HG02938 (cell line): ENCODE measurements around the gene SLC4A7.
"Not testable (repeated sequence)": the region's sequence is repeated elsewhere in the genome, so short reads cannot be mapped to it uniquely, and the experiment has no call there.

Experiments
- ATAC-seq: cut with Tn5 transposase; IDR thresholded peaks from one replicate; pipeline ENCODE4 v1.9.1; 2021; ENCODE audit warnings: mild to moderate bottlenecking, moderate library complexity; ENCODE audit not compliant: unreplicated experiment

SLC4A7 gene

DNA sequence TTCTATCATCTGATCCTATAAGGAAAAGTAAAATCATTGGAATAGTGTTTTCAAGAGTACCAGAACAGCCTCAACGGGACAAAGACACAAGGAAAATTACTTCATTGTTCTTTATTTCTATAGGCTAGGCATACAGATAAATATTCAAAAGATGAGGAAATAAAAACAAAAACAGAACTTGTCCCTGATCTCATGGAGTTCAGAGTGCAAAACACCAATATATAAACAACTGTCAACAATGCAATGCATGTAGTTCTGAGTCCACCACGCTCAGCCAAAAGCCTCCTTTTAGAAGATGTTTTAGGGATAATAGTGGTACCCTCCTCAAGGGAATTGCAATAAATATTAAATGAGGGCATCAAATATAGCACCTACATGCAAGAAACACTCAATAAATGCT lies 4.6 kb upstream of the SLC4A7 start:
- no peak for ATAC-seq

DNA sequence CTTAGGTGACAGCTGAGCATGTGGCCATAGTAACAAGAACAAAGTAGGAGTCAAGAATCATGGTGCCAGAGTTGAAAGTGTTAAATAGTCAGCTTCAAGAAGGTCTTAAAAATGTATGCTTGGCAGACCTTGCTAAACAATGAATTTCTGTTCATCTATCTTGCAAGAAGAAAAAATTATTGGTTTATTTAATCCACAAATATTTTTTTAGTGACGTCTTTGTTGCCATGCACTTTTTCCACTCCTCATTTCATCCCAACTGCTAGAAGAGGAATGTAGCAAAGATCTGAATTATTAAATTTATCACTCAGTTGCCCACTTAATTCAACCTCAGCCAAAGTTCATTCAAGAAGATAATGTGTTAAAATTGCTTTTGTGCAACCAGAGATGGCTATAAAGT lies 3.2 kb upstream of the SLC4A7 start:
- ATAC-seq = no peak

DNA sequence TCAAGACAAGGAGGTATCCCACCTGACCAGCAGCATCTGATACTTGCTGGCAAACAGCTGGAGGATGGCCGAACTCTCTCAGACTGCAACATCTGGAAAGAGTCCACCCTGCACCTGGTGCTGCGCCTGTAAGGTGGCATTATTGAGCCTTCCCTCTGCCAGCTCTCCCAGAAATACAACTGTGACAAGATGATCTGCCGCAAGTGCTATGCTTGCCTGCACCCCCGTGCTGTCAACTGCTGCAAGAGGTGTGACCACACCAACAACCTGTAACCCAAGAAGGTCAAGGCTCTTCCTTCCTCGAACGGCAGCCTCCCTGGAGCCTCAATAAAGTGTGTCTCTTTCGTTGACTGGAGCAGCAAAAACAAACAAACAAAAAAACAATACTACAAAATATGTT lies 2.2 kb upstream of the SLC4A7 start:
- ATAC-seq = no peak

DNA sequence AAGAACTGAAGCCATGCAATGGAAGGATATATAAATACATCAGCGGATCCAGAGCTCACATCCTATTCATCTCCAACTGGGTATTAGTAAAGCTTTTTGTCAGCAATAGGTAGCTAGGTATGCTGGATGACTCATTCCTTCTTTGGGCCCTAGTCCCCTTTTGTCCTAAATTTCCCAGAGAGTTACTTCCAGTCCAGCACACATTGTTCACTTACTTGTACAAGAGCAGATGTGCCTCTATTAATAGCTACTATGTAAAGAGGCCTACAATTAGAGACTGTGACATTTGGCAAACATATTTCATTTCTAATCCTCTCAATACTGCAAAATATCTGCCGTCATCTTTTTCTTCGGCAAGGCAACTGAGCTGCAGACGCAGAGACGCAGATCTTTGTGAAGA lies 1.7 kb upstream of the SLC4A7 start:
- no peak for ATAC-seq

DNA sequence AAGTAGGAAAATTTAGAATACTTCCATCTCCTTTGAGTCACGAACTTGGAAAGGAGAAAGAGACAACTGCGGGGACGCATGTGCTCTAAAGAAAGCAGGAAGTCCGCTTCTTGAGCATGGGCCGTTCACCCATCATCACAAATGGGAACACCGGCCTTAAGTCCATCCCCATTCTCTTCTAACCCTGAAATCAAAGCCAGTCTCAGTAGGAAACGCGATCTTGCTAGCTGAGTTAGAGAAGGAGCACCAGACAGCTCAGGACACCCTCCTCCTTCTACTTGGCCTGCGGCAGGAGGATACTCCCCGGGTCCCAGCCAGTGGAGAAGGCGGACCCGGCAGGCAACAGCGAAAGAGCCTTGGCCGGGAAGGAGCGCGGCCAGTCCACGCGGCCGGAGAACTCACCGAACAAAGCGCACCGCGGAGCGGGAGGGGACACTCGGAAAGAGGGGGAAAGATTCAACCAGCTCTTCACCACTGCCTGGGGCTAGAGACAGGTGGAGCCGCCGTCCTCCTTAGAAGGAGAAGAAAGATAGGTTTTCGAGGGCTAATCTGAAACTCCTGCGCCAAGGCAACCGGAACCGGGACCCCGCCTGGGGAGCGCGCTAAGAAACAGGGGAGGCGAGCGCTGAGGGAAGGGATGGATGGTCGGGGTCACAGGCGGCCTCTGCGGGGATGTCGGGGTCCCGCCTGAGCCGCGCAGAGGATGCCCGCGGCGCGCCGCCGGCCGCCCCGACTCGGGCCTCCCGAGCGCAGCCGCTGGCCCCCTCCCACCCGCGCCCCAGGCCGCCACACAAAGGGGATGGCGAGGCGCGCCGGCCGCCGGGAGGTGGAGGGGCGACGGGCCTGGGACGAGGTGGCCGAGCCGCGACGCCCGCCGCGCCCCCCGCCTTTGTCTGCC lies 818 bp downstream of the SLC4A7 start:
- ATAC-seq = peak; percentile 22

DNA sequence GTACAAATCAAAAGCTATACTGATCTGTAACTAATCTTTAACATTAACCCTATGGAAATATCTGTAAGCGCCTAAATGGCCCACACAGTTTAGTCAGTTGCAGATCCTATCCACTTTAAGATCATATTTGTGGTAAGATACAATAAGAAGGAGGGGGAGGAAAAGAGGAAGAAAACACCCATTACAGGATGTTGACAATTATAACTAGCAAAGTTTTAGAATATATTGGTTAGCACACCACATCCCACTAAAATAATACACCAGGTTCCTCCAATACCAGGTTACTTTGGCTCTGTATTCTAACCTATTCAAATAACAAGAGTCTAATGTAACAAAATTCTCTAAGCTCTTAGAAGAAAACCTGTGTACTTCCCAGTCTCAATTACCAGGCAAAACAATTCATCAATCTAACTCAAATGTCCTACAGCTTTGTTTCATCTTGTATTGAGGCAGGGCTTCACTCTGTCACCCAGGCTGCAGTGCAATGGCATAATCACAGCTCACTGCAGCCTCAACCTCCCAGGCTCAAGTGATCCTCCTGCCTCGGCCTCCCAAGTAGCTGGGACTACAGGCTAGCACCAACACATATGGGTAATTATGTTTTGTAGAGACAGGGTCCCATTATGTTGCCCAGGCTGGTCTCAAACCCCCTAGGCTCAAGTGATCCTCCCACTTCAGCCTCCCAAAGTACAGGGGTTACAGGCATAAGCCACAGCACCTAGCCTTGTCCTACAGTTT lies 4.2 kb downstream of the SLC4A7 start:
- no peak for ATAC-seq

DNA sequence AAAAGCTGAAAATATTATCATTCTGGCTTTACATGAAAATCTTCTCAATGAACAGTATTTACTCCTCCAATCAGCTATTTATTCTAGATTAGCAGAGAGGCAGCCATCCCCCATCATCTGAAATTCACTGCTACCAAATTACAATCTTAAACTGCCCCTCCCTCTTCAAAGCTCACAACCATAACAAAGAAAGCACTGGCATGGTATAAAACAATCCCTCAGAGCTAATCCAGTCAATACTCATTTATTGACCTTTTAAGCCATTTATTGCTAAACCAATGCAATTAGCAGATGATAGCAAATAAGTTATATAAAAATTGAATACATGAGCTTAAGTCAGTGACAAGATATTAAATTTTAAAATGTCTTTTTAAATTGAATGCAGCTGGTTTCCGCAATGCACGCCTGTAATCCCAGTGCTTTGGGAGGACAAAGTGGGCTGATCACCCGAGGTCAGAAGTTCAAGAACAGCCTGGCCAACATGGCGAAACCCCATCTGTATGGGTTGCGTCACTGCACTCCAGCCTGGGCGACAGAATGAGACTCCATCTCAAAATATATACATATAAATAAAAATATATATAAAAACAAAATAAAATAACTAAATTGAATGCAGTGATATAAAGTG lies 12.1 kb downstream of the SLC4A7 start:
- no peak for ATAC-seq

DNA sequence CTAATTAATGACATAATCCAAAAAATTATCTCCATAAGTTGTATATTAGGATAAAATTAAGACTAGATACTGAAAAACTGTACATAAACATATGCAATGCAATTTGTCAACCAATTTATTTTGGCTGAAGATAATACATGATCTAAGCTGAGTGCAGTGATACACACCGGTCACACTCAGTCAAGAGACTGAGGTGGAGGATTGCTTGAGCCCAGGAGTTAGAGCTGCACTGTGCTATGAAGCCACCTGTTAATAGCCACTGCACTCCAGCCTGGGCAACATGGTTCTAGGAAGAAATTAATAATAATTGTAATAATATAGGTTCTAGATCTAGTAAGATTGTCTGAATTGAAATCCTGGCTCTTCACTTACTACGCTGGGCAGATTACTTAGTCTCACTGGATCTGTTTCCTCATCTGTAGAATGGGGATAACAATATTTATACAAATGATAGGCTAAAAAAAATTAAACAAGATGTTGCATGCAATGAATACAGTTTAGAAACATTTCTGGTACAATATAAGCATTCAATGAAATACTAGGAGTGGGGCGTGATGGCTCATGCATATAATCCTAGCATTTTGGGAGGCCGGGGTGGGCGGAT lies 15.8 kb downstream of the SLC4A7 start:
- ATAC-seq = no peak

DNA sequence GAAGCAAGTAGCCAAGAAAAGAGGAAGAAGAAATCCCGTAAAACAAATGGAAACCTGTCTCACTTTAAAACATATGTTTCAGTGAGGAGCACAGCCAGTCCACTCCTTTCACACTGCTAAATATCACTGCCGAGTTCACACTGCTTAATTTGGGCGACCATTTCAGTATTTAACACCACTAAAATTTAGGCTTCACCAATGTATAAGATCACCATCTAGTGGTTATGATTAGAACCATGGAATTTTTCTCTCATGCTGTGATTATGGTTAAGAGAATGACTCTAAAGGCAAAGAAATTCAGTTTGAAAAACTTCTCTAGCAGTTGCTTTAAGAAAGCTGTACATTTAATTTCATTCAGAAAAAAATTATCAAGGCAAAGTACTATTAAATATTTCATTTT lies 16.6 kb downstream of the SLC4A7 start:
- ATAC-seq = peak; percentile 89

DNA sequence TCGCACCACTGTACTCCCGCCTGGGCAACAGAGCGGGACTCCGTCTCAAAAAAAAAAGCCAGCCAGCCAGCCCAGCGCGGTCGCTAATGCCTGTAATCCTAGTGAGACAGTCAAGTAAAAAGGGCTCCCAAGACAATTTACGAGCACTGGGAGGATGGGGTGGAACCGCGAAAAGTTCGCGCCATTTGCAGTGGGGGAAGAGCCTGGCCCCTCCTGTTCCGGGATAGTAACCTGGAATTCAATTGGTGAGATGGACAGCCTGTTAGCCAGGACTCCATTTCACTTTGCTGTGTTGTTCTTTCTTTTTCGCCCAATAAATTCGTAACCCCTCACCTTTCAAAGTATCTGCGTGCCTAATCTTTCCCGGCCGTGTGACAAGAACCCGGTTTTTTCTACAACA lies 19.5 kb downstream of the SLC4A7 start:
- no peak for ATAC-seq

DNA sequence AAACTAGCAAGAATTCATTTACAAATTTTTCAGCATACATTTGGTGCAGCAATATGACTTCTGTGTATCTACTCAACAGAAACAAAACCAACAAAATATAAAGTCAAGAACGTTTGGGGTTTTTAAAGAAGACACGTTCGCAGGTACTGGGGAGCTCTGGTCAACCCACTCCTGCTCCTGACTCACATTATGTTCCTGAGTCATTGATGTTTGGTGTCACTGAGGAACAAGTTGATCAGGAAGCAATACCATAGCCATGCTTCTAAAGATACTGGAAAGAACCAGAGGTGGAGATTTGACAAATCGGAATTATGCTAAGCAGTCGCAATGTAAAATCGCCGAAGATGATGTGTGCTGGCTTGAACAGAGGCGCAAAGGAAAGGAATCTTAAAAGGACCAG lies 22.0 kb downstream of the SLC4A7 start:
- ATAC-seq = no peak

DNA sequence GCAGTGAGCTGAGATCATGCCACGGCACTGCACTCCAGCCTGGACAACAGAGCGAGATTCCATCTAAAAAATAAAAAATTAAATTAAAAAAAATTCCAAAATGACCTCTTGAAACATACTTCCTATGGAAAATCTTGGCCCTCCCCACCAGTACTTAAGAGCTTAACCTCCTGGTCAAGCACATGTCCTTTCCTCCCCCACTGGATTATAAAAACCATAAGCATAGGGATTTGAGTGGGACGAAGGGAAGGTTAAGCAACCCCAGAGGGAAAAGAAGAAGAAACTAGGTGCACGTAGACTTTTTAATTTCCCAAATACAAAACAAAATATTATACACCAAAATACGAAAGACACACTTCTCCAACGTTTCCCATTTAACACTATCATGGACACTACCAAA lies 25.3 kb downstream of the SLC4A7 start:
- no peak for ATAC-seq

DNA sequence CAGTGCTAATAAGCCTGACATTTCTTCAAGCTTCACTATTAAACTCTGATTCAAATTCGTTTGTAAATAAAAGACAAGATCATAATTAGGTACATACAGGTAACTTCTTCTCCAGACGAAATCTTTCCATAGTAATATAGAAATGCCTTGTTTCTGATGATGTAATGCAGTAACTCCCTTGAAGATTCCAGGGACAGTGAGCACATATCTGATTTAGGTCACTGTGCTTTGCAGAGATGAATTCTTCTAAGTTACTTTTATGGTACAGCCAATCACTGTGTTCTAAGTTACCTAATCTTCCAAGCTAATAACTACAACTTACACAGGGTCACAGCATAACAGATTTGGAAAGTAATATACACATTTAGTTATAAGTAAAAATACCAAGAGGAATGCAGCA lies 27.6 kb downstream of the SLC4A7 start:
- no peak for ATAC-seq

DNA sequence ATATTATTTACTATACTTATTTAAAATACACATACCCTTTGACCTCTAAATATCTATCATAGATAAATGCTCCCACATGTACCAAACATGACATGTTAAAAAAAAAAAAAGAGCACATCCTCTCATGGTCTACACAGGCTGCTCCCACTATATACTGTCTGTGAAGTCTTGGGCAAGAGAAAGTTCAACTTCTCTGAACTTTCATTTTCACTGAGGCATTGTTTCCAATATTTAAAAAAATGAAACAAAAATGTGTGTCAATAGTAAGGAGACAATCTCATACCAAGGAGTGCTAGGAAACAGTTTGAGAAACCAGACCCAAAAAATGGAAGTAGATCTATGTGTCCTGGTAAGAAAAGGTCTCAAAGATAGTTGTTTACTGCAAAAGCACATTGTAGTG lies 29.3 kb downstream of the SLC4A7 start:
- ATAC-seq = peak; percentile 44

DNA sequence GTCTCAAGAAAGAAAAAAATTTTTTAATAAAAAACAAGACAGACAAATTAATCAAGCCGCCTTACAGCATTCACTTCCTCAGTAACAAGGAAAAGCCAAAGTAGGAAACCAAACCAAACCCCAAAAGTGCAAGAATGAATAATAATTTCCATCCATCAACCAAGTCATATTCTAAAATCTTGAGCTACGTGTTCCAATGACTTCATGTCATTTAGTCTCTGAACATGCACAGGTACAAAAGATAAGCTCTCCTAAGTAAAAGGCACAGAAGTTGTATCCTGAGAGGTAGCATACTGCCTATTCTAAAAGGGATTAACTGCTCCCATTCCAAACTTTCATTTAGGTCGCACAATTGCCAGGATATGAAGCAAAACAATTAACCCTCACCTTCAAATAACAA lies 29.7 kb downstream of the SLC4A7 start:
- peak; percentile 12 for ATAC-seq

DNA sequence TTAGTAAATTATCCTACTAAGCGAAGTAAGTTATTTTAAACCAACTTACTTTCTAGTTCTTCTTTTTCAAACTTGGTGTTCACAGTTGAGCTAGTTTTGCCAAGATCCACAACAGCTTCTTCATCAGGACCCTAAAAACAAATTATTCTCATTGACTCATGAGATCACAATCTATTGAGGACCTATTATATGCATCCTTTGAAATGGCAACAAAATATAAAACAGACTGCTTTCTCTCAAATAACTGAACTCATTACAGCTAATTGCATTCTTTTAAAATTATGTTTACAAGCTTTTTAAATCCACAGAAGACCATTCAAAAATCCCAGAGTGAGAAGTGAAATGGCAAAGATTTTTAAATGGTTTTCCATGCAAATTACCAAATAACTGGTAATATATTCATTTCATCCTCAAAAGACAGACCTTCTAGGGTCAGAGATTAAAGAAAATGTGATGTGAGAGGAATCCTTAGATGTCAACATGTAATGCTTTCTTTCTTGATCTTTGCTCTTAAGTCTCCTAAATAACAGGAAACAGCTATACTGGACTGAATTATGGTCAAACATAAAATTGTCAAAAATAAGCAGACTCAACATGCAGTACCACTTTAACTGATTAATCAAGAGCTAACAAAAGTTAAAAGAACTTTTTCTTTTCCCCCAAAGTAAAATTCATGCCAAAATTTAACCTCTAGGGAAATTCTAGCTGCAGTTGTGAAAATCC lies 31.7 kb downstream of the SLC4A7 start:
- no peak for ATAC-seq

DNA sequence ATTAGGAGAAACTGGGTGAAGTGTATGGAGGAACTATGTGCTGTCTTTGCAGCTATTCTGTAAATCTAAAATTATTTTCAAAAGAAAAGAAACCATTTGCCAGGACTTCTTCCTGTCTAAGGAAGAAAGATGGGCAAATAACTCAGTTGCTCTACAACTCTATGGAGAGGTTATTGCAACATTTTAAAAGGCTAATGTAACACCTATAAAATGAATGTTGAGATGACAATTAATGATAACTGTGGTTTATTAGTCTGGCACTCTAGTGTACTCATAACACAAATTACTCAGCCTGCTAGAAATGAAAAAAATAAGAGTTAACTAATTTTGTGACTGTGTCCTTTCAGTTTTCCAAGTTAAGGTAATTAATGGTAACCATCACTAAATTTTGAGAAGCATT lies 32.3 kb downstream of the SLC4A7 start:
- ATAC-seq = no peak

DNA sequence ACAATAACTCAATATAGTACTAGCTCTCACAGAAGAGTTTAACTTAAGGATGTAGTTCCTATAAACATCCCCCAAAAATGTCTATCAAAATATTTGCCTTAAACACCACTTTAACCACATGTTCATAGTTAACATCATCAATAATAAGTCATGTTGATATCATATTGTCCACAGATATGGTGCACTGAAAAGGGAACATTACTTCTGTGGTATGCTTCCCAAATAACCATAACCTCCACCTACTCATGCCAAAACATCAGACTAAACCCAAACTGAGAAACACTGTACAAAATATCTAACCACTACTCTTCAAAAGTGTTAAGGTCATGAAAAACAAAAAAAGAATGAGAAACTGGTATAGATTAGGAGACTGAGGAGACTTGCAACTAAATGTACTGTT lies 32.9 kb downstream of the SLC4A7 start:
- ATAC-seq = no peak

DNA sequence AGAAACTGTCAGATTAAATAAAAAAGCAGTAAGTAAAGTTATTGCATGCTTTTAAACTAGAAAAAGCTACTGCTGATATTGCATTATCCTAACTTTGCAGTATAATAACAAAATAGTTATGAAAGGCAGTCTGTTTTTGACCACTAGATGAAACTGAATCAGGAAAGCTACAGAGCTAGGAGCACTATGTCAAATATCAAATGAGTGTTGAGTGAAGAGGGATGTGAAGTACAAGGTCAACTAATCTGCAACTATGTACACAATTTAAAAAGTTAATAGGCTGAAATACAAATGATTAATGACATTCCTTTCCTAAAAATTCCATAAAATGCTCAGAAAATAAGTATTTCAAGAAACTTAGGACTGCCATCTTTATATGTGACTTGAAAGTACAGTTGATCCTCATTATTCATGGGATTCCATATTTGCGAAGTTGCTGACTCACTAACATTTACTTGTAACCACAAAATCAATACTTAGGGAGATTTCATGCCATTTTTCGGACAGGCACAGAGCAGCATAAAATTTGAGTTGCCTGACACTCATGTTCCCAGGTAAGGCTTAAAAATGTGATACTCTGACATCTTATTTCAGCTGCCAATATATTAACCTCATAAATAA lies 34.5 kb downstream of the SLC4A7 start:
- no peak for ATAC-seq

DNA sequence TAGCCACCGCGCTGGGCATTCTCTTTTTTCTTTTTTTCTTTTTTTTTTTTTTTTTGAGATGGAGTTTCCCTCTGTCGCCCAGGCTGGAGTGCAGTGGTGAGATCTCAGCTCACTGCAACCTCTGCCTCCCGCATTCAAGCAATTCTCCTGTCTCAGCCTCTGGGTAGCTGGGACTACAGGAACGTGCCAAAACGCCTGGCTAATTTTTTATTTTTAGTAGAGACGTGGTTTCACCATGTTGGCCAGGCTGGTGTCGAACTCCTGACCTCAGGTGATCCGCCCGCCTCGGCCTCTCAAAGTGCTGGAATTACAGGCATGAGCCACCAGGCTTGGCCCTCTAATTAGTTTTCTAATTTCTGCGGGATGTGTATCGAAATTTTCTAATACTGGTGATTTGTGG lies 41.2 kb downstream of the SLC4A7 start:
- ATAC-seq = not testable (repeated sequence)
